H1 (cell line): ENCODE measurements around the gene VGF.

ENCODE experiments used
- ATF3 ChIP-seq: IDR thresholded peaks from 2 replicates; pipeline ENCODE4 v1.6.1; 2011; ENCODE audit warnings: low read depth, mild to moderate bottlenecking, low read length; ENCODE audit not compliant: insufficient read depth
- CTCF ChIP-seq, 3 experiments: IDR thresholded peaks; 1 replicate in 2 of 3; 2 replicates in 1 of 3; pipeline versions ENCODE4 v1.5.1 to v1.6.1; 2011; ENCODE audit warnings: low read length in 3 of 3, mild to moderate bottlenecking in 3 of 3, inconsistent platforms in 2 of 3, low read depth in 1 of 3, moderate library complexity in 1 of 3; ENCODE audit not compliant: insufficient read depth in 1 of 3; ENCODE audit errors: control extremely low read depth in 1 of 3
- GABPA ChIP-seq: IDR thresholded peaks from 2 replicates; pipeline ENCODE4 v1.6.1; 2011; ENCODE audit warnings: mild to moderate bottlenecking, low read length, moderate library complexity, borderline replicate concordance; ENCODE audit not compliant: insufficient read depth
- MAFK ChIP-seq: IDR thresholded peaks from 2 replicates; pipeline ENCODE4 v1.6.1; 2012; ENCODE audit warnings: low read depth, mild to moderate bottlenecking, improper control_type of control experiment, low read length
- PHF8 ChIP-seq: fragments of 200-600 bp; sonication (generic); conservative IDR thresholded peaks from 2 replicates; pipeline ENCODE4 v1.7.1; 2012; ENCODE audit warnings: low read depth, mild to moderate bottlenecking, inconsistent platforms, low read length, moderate library complexity
- RBBP5 ChIP-seq: IDR thresholded peaks from 2 replicates; pipeline ENCODE4 v1.7.1; 2012; ENCODE audit warnings: low read depth, mild to moderate bottlenecking, inconsistent platforms, low read length, moderate library complexity, borderline replicate concordance

GRCh38 chr7:101169110-101169837, 3.9 kb upstream of the VGF start:
- no peak for TF ChIP-seq CTCF (IDR thresholded peaks at IDR 0.05; ENCODE audit: control extremely low read depth in 1 of 3, insufficient read depth in 1 of 3, low read depth in 1 of 3, low read length in 3 of 3)
- no peak for TF ChIP-seq GABPA
- TF ChIP-seq PHF8, result no peak
- no peak for TF ChIP-seq MAFK
- TF ChIP-seq ATF3, result no peak
- no peak for TF ChIP-seq RBBP5
